Gastroesophageal sphincter (tissue), 3 donors: ENCODE results near the gene EPS8L1.

Source experiments
- CTCF ChIP-seq, 4 experiments: fragments of 200-600 bp in 2 of 4; fragments of 450-650 bp in 2 of 4; sonication (generic) in 1 of 4; IDR thresholded peaks; one replicate each; pipeline ENCODE4 v1.5.1; 2017 to 2019; ENCODE audit warnings: antibody characterized with exemption in 4 of 4, mild to moderate bottlenecking in 2 of 4, moderate library complexity in 2 of 4
- EP300 ChIP-seq: sonication (generic); formaldehyde crosslinking; IDR thresholded peaks from one replicate; pipeline ENCODE4 v1.6.1; 2017; ENCODE audit warnings: antibody characterized with exemption, mild to moderate bottlenecking
- POLR2A ChIP-seq, 2 donors: fragments of 450-650 bp; IDR thresholded peaks; one replicate each; pipeline ENCODE4 v1.6.1; 2017; ENCODE audit warnings: antibody characterized with exemption in 2 of 2, mild to moderate bottlenecking in 2 of 2, moderate library complexity in 1 of 2
- POLR2AphosphoS5 ChIP-seq: sonication (generic); formaldehyde crosslinking; IDR thresholded peaks from one replicate; pipeline ENCODE4 v1.6.1; 2017; ENCODE audit warnings: antibody characterized with exemption

GRCh38 chr19:55063492-55063843, 12.2 kb upstream of the EPS8L1 start:
- TF ChIP-seq CTCF (IDR thresholded peaks at IDR 0.05) (no peak), POLR2A (IDR thresholded peaks at IDR 0.05) (no peak), EP300 (no peak), POLR2AphosphoS5 (no peak)
